ENCODE results near the gene PRICKLE3. TPM values are rescaled to one million over a fixed set of nuclear protein-coding genes. Genes with fewer than 3 reads are reported as not detected.

The PRICKLE3 gene
- total RNA-seq, 1 donor from 2014 or later: 6.6 TPM

Other genes starting within 250 kb of the PRICKLE3 start
- 27.0 and 27.9 TPM in 2 replicates for gene OTUD5, start 228.8 kb downstream of the PRICKLE3 start, total RNA-seq
- 0.10 and 0.21 TPM in 2 replicates for gene KCND1, start 214.5 kb downstream of the PRICKLE3 start, total RNA-seq
- 22.4 and 24.4 TPM in 2 replicates for gene GRIPAP1, start 184.1 kb downstream of the PRICKLE3 start, total RNA-seq
- gene TFE3, start 143.0 kb downstream of the PRICKLE3 start, total RNA-seq: 36.9 and 39.6 TPM in 2 replicates
- not detected in 2 replicates for gene CCDC120, start 127.4 kb downstream of the PRICKLE3 start, total RNA-seq
- gene PRAF2, start 112.4 kb downstream of the PRICKLE3 start, total RNA-seq: 7.1 and 7.4 TPM in 2 replicates
- gene WDR45, start 106.5 kb downstream of the PRICKLE3 start, total RNA-seq: 49.3 and 64.3 TPM in 2 replicates
- gene GPKOW, start 62.6 kb downstream of the PRICKLE3 start, total RNA-seq: 23.9 and 26.7 TPM in 2 replicates
- gene MAGIX, start 23.6 kb downstream of the PRICKLE3 start, total RNA-seq: 4.8 and 6.6 TPM in 2 replicates
- 48.7 and 68.3 TPM in 2 replicates for gene PLP2, start 14.5 kb downstream of the PRICKLE3 start, total RNA-seq
- gene SYP, start 13.8 kb upstream of the PRICKLE3 start, total RNA-seq: 1.8 TPM in 2 replicates
- not detected in 2 replicates for gene CACNA1F, start 47.0 kb upstream of the PRICKLE3 start, total RNA-seq
- 8.7 and 11.9 TPM in 2 replicates for gene CCDC22, start 49.1 kb upstream of the PRICKLE3 start, total RNA-seq
- gene FOXP3, start 78.3 kb upstream of the PRICKLE3 start, total RNA-seq: 0.05 TPM in 1 of 2 replicates, not detected in the other
- 31.2 and 34.8 TPM in 2 replicates for gene PPP1R3F, start 83.4 kb upstream of the PRICKLE3 start, total RNA-seq
- not detected in 2 replicates for gene GAGE10, start 117.3 kb upstream of the PRICKLE3 start, total RNA-seq
- not detected in 2 replicates for gene GAGE12J, start 135.7 kb upstream of the PRICKLE3 start, total RNA-seq
- not detected in 2 replicates for gene GAGE13, start 145.2 kb upstream of the PRICKLE3 start, total RNA-seq

Data from myocyte (in vitro differentiated cells).